ENCODE results near the gene IQSEC2. TPM values are rescaled to one million over a fixed set of nuclear protein-coding genes. Genes with fewer than 3 reads are reported as not detected.

Gene IQSEC2
- total and polyA plus RNA-seq, 7 donors = 8.2 to 63.8 (median 41.5) TPM

DNA sequence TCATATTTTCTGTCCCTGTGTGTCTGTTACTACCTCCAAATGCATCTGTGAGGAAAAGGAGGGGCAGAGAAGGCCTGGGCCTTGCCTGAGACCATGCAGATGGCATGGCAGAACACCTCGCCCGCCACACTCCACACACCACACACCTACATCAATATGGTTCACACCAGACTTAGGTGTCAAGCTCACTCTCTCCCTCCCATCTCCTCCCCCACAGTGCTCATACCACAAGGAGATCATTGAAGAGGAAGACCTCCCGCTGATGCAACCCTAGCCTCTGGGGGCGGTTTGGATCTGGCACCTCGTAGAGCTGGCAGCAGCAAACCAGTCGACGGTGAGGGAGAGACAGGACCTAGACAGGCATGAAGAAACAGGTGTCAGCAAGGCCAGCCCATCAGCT lies 39.8 kb downstream of the IQSEC2 start:
- intact Hi-C loops (cut with DNase I) = no loop called here
- peaks cover 0 to 14% (median 0%) of the 10 kb centered on the region in 3 donors for H3K27me3 ChIP-seq (ENCODE audit: insufficient read depth in 3 of 3, low read length in 2 of 3)
- peaks cover 0 to 11% of the 10 kb centered on the region in 2 donors for H3K36me3 ChIP-seq (ENCODE audit: insufficient read depth in 1 of 2, low read depth in 1 of 2)
- H3K27ac ChIP-seq = no peak overlapping the region
- DNase-seq (no peak), ATAC-seq (no peak)
- WGBS, 3 donors = 76 to 82% (median 77%) methylated on average over 7 of the region's 7 CpGs
- H3K4me3 ChIP-seq = no peak overlapping the region
- no peaks in the 10 kb centered on the region for H3K4me1 ChIP-seq
- TF ChIP-seq, protein P1, sequence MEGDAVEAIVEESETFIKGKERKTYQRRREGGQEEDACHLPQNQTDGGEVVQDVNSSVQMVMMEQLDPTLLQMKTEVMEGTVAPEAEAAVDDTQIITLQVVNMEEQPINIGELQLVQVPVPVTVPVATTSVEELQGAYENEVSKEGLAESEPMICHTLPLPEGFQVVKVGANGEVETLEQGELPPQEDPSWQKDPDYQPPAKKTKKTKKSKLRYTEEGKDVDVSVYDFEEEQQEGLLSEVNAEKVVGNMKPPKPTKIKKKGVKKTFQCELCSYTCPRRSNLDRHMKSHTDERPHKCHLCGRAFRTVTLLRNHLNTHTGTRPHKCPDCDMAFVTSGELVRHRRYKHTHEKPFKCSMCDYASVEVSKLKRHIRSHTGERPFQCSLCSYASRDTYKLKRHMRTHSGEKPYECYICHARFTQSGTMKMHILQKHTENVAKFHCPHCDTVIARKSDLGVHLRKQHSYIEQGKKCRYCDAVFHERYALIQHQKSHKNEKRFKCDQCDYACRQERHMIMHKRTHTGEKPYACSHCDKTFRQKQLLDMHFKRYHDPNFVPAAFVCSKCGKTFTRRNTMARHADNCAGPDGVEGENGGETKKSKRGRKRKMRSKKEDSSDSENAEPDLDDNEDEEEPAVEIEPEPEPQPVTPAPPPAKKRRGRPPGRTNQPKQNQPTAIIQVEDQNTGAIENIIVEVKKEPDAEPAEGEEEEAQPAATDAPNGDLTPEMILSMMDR (IDR thresholded peaks at IDR 0.05) = no peak
- no peaks in the 10 kb centered on the region for H3K9me3 ChIP-seq

DNA sequence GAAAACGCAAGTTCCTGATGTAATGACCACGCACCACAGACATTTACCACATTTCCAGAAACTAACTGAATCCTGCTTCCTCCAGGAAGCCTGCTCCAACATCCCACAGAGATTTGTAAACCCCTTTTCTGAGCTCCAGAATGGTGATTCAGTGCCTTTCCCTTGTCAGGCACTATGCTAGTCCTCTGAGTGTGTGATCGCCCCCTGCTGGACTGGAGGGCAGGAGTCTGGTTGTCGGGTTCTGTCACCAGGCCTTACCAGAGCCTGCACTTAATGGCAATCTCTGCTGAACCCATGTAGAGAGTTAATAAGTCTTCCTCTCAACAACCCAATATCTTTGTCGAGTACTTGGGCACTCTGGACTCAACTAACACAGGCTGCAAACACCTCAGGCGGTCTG lies 41.9 kb downstream of the IQSEC2 start:
- no peak for DNase-seq
- no peaks in the 10 kb centered on the region for H3K4me1 ChIP-seq
- no peak overlapping the region for H3K4me3 ChIP-seq
- intact Hi-C loops (cut with DNase I) = no loop called here
- no peak for ATAC-seq
- H3K36me3 ChIP-seq (ENCODE audit: insufficient read depth in 1 of 2, low read depth in 1 of 2) = peaks cover 0 to 11% of the 10 kb centered on the region in 2 donors
- peaks cover 0 to 9% (median 0%) of the 10 kb centered on the region in 3 donors for H3K27me3 ChIP-seq (ENCODE audit: insufficient read depth in 3 of 3, low read length in 2 of 3)
- H3K27ac ChIP-seq = no peak overlapping the region
- TF ChIP-seq, protein P1 (IDR thresholded peaks at IDR 0.05) = no peak
- H3K9me3 ChIP-seq = no peaks in the 10 kb centered on the region
- 76 to 94% (median 77%) methylated on average over 6 of the region's 6 CpGs for WGBS, 3 donors

DNA sequence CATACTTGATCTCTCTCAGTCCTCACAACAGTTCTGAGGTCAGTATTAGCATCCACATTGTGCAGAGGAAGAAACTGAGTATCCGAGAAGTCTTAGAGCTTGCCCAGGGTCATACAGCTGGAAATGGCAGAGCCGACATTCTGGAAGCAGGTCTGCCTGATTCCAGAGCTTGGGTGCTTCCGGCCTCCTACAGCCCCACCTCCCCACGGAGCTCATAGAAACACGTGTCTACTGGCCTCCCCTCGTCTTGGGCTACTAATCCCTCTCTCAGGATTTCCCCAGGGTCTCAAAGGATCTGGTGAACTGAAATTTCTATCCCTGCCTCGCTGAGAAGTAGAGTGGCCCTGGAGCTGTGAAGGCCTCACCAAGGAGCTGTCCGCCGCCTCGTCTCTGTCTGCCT lies 44.3 kb downstream of the IQSEC2 start:
- Histone ChIP-seq H3K4me3 (no peak overlapping the region), H3K4me1 (no peaks in the 10 kb centered on the region), H3K27ac (no peak overlapping the region), H3K9me3 (no peaks in the 10 kb centered on the region), H3K27me3 (ENCODE audit: insufficient read depth in 3 of 3, low read length in 2 of 3) (peaks cover 0 to 19% (median 0%) of the 10 kb centered on the region in 3 donors), H3K36me3 (ENCODE audit: insufficient read depth in 1 of 2, low read depth in 1 of 2) (peaks cover 0 to 11% of the 10 kb centered on the region in 2 donors)
- WGBS, 3 donors = 54 to 76% (median 70%) methylated on average over 10 of the region's 10 CpGs
- intact Hi-C loops (cut with DNase I) = no loop called here
- TF ChIP-seq, protein P1 (IDR thresholded peaks at IDR 0.05) = no peak
- DNase-seq = no peak
- ATAC-seq = no peak

GRCh38 chrX:53236025-53236679 lies 45.2 kb downstream of the IQSEC2 start:
- no peak for DNase-seq
- Histone ChIP-seq H3K9me3 (no peaks in the 10 kb centered on the region), H3K36me3 (ENCODE audit: insufficient read depth in 1 of 2, low read depth in 1 of 2) (peaks cover 0 to 11% of the 10 kb centered on the region in 2 donors), H3K4me3 (no peak overlapping the region), H3K4me1 (no peaks in the 10 kb centered on the region), H3K27ac (no peak overlapping the region), H3K27me3 (ENCODE audit: insufficient read depth in 3 of 3, low read length in 2 of 3) (peaks cover 0 to 26% (median 0%) of the 10 kb centered on the region in 3 donors)
- intact Hi-C loops (cut with DNase I) = no loop called here
- TF ChIP-seq, protein P1 (IDR thresholded peaks at IDR 0.05) = no peak
- 85 to 92% (median 91%) methylated on average over 10 to 20 of the region's 20 CpGs for whole genome bisulfite sequencing, 3 donors
- no peak for ATAC-seq

- Histone ChIP-seq H3K27ac (no peak overlapping the region), H3K36me3 (ENCODE audit: insufficient read depth in 1 of 2, low read depth in 1 of 2) (peaks cover 0 to 11% of the 10 kb centered on the region in 2 donors), H3K4me1 (no peaks in the 10 kb centered on the region), H3K4me3 (no peak overlapping the region), H3K9me3 (no peaks in the 10 kb centered on the region), H3K27me3 (ENCODE audit: insufficient read depth in 3 of 3, low read length in 2 of 3) (peaks cover 0 to 30% (median 0%) of the 10 kb centered on the region in 3 donors)
- TF ChIP-seq, protein P1 (IDR thresholded peaks at IDR 0.05) = no peak
- intact Hi-C loops (cut with DNase I) = no loop called here
- no peak for ATAC-seq
- DNase-seq = no peak
- WGBS, 3 donors = 82 to 92% (median 89%) methylated on average over 3 to 12 of the region's 12 CpGs
Observed at GRCh38 chrX:53235566-53235965, 45.8 kb downstream of the IQSEC2 start.

Measured in psoas muscle (tissue), 8 donors.